ENCODE data around the gene PNPLA4.

PNPLA4 gene

DNA sequence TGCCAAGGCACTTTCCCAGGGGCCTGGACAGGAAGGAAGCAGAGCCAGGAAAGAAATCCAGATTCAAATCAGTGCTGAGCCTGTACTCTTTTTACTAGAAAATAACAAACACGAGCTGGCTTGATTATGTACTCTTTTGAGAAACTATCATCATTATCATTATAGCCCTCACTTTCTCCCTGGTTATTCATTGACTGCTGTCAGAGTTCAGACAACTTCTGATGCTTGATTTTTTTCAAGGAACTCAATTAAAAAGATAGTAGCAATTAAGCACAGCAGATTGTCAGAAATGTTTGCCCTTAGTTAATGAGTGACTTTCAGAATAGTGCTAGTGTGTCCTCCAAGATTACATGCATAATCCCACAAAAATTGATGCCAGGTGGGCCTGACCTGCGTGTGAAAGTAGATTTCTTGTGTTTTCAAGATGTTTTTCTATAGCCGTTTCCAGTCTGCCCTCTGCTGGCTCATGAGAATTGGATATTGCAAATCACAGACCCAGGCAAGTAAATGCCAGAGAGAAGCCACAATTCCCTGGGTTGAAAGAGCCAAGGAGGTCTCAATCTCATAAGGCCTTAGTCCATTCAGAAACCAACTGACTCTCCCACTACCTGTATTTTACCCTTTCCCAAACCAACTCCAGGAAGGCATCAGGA, 14.3 kb upstream of the PNPLA4 start:
- no peak overlapping the region for H3K4me3 ChIP-seq (ENCODE audit: extremely low read depth, insufficient read depth, low read length, poor library complexity, severe bottlenecking)
- no peaks in the 10 kb centered on the region for H3K36me3 ChIP-seq (ENCODE audit: control insufficient read depth, insufficient read depth, low read length)
- no CpG with 5 or more reads among the region's 3 CpGs for WGBS, 2 experiments (ENCODE audit: insufficient coverage in 2 of 2)
- no peaks in the 10 kb centered on the region for H3K9me3 ChIP-seq (ENCODE audit: control insufficient read depth, low read length)
- H3K27ac ChIP-seq (ENCODE audit: low read depth, low read length, severe bottlenecking) = no peak overlapping the region
- no peaks in the 10 kb centered on the region for H3K4me1 ChIP-seq (ENCODE audit: control insufficient read depth, insufficient read depth, low read length, poor library complexity, severe bottlenecking)

DNA sequence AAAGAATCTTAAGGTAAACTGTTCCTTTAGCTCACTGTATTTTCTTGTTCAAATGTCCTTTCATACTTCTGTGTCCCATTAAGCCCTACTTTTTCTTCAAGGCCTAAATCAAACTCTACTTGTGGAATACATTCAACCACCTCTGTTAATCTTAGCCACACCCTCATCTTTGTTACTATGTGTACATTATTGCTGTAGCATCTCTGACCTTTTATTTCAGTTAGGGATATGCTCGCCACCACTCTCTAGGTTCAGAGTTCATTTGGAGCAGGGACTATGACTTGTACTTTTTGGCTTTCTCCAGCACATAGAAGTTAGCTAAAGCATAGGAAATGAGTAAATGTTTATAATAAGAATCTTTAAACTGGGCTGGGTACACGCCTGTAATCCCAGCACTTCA, 6.8 kb upstream of the PNPLA4 start:
- Histone ChIP-seq H3K27ac (ENCODE audit: low read depth, low read length, severe bottlenecking) (no peak overlapping the region), H3K9me3 (ENCODE audit: control insufficient read depth, low read length) (no peaks in the 10 kb centered on the region), H3K4me1 (ENCODE audit: control insufficient read depth, insufficient read depth, low read length, poor library complexity, severe bottlenecking) (no peaks in the 10 kb centered on the region), H3K4me3 (ENCODE audit: extremely low read depth, insufficient read depth, low read length, poor library complexity, severe bottlenecking) (no peak overlapping the region), H3K36me3 (ENCODE audit: control insufficient read depth, insufficient read depth, low read length) (no peaks in the 10 kb centered on the region)
- no CpG with 5 or more reads among the region's 2 CpGs for WGBS, 2 experiments (ENCODE audit: insufficient coverage in 2 of 2)

DNA sequence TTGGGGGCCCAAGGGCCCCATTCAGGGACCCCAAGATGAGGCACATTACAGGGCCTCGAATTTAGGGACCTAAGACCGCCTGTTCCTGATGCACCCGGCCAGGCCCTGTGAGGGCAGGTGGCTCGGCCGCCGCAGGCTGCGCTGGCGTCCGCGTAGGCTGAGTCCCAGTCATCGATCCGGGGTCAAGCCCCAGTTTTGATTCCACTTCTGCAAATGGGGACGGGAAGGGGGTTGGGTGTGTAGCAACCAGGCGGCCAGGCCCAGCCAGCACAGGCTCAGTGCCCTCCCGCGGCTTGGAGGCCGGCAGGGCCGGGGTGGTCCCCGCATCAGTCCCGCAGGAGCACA, 327 bp downstream of the PNPLA4 start:
- Histone ChIP-seq H3K4me3 (ENCODE audit: extremely low read depth, insufficient read depth, low read length, poor library complexity, severe bottlenecking) (peak overlapping the region; percentile 41), H3K36me3 (ENCODE audit: control insufficient read depth, insufficient read depth, low read length) (peaks cover under 1% of the 10 kb centered on the region), H3K4me1 (ENCODE audit: control insufficient read depth, insufficient read depth, low read length, poor library complexity, severe bottlenecking) (no peaks in the 10 kb centered on the region), H3K27ac (ENCODE audit: low read depth, low read length, severe bottlenecking) (peak overlapping the region; percentile 62), H3K9me3 (ENCODE audit: control insufficient read depth, low read length) (no peaks in the 10 kb centered on the region)
- WGBS, 2 experiments (ENCODE audit: insufficient coverage in 2 of 2) = 0 to 14% methylated on average over 4 to 8 of the region's 20 CpGs

DNA sequence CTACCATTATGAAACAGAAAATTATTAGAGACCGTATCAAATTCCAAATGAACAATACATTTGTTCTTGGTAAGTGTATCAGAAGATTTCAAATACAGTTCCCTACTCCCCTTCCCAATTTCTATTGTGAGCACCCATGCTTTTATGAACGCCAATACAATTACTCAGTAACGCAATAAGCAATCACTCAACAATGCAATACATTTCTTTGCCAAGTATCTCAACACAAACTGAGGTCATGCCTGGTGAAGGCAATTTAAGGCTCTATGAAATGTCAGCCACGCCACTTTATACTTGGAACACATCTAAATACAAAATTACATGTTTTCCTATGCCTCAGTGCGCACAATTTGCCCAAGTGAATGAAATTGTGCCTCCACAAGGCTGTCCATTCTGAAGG, 712 bp downstream of the PNPLA4 start:
- peaks cover 4% of the 10 kb centered on the region for H3K36me3 ChIP-seq (ENCODE audit: control insufficient read depth, insufficient read depth, low read length)
- H3K4me1 ChIP-seq (ENCODE audit: control insufficient read depth, insufficient read depth, low read length, poor library complexity, severe bottlenecking) = no peaks in the 10 kb centered on the region
- no peaks in the 10 kb centered on the region for H3K9me3 ChIP-seq (ENCODE audit: control insufficient read depth, low read length)
- WGBS, 2 experiments (ENCODE audit: insufficient coverage in 2 of 2) = 100% methylated on average over 1 of the region's 5 CpGs; no CpG with 5 or more reads in 1 of the 2 experiments
- H3K4me3 ChIP-seq (ENCODE audit: extremely low read depth, insufficient read depth, low read length, poor library complexity, severe bottlenecking) = peak overlapping the region; percentile 41
- H3K27ac ChIP-seq (ENCODE audit: low read depth, low read length, severe bottlenecking) = no peak overlapping the region

DNA sequence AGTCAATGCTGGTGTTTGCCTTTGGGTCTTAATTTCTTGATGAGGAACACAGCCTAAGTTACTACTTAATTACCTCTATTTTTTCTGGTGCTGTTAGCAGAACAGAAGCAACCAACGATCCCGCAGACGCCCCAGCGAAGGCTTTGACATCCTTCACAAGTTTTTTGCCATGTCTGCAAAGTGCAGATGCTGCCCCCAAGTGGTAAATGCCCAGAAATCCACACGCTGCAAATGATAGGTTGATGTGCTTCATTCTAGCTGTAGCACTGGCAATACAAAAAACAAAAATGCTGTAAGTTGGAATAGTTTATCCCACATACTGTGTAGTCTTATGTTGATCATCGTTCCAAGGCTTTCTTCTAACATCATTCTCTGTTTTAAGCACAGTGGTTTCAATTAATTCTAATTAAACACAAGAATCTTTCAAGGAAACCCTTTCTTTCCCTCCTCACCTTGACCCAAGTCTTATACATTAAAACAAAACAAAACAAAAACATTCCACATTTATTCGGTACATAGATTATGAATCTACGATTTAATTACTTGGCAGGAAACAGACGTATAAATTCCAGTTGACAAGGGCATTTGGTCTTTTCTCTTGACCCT, 1.2 kb downstream of the PNPLA4 start:
- 30 to 32% methylated on average over 2 to 7 of the region's 9 CpGs for WGBS, 2 experiments (ENCODE audit: insufficient coverage in 2 of 2)
- Histone ChIP-seq H3K27ac (ENCODE audit: low read depth, low read length, severe bottlenecking) (no peak overlapping the region), H3K4me1 (ENCODE audit: control insufficient read depth, insufficient read depth, low read length, poor library complexity, severe bottlenecking) (no peaks in the 10 kb centered on the region), H3K4me3 (ENCODE audit: extremely low read depth, insufficient read depth, low read length, poor library complexity, severe bottlenecking) (no peak overlapping the region), H3K36me3 (ENCODE audit: control insufficient read depth, insufficient read depth, low read length) (peaks cover 4% of the 10 kb centered on the region), H3K9me3 (ENCODE audit: control insufficient read depth, low read length) (no peaks in the 10 kb centered on the region)

DNA sequence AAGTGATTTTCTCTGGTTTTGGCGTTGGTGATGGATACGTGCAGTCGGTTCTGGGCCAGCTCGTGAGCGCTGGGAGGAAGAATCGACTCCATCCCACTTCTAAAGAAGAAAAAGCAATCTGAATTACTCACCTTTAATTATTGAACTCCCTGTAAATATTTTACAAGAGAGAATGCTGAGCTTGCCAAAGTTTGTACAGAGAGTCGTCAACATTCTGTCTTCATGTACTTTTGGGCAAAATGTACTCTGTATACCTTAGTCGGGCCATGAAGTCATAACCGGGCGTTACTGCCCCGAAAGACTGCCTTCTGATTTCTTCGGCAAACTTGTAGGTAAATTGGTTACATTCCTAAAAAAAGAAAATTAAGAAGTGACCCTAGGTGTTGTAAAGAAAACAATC, 5.5 kb downstream of the PNPLA4 start:
- Histone ChIP-seq H3K27ac (ENCODE audit: low read depth, low read length, severe bottlenecking) (no peak overlapping the region), H3K4me3 (ENCODE audit: extremely low read depth, insufficient read depth, low read length, poor library complexity, severe bottlenecking) (no peak overlapping the region), H3K36me3 (ENCODE audit: control insufficient read depth, insufficient read depth, low read length) (peaks cover 4% of the 10 kb centered on the region), H3K9me3 (ENCODE audit: control insufficient read depth, low read length) (no peaks in the 10 kb centered on the region), H3K4me1 (ENCODE audit: control insufficient read depth, insufficient read depth, low read length, poor library complexity, severe bottlenecking) (no peaks in the 10 kb centered on the region)
- WGBS, 2 experiments (ENCODE audit: insufficient coverage in 2 of 2) = 89 to 93% methylated on average over 2 of the region's 12 CpGs

DNA sequence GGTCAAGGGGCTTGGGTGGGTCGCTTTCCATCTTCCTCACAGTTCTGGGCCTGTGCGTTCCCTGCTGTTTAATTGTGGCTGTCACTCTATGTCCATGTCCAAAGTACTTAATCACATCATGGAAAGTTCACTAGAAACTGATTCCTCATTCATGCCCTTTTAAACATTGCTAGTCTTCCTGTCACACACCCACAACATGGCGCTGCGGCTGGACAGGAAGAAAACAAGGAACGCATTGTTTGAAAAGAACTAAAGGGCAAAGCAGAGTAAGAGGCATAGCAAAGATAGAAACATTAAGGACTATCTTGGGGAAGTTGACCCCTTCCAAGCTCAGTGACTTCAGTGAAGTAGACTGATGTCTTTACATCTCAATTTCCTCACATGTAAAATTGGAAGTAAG, 18.4 kb downstream of the PNPLA4 start:
- WGBS, 2 experiments (ENCODE audit: insufficient coverage in 2 of 2) = 80% methylated on average over 1 of the region's 5 CpGs; no CpG with 5 or more reads in 1 of the 2 experiments

DNA sequence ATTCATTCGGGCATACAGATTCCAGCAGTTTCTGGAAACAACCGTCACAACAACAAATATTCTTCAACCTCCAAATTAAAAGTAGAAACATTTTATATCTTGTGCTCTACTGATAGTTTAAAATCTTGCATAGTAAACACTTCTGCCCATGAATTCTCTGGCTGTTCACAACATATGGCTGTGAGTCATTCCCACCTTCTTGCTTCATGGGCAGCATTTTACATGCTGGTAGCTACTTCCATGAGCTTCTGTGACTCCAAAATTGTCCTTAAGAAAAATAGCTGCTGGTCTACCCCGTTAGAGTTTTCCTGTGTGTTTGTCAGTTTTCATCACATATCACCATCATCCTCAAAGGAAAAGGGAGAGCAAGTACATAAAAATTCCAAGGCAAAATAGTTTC, 22.7 kb downstream of the PNPLA4 start:
- Histone ChIP-seq H3K9me3 (ENCODE audit: control insufficient read depth, low read length) (no peaks in the 10 kb centered on the region), H3K4me3 (ENCODE audit: extremely low read depth, insufficient read depth, low read length, poor library complexity, severe bottlenecking) (no peak overlapping the region), H3K27ac (ENCODE audit: low read depth, low read length, severe bottlenecking) (no peak overlapping the region), H3K4me1 (ENCODE audit: control insufficient read depth, insufficient read depth, low read length, poor library complexity, severe bottlenecking) (no peaks in the 10 kb centered on the region), H3K36me3 (ENCODE audit: control insufficient read depth, insufficient read depth, low read length) (no peaks in the 10 kb centered on the region)
- WGBS, 2 experiments (ENCODE audit: insufficient coverage in 2 of 2) = no CpG with 5 or more reads among the region's 3 CpGs

More for the DNA sequence above, 18.4 kb downstream of the PNPLA4 start:
- Histone ChIP-seq H3K4me1 (ENCODE audit: control insufficient read depth, insufficient read depth, low read length, poor library complexity, severe bottlenecking) (no peaks in the 10 kb centered on the region), H3K36me3 (ENCODE audit: control insufficient read depth, insufficient read depth, low read length) (no peaks in the 10 kb centered on the region), H3K9me3 (ENCODE audit: control insufficient read depth, low read length) (no peaks in the 10 kb centered on the region), H3K27ac (ENCODE audit: low read depth, low read length, severe bottlenecking) (no peak overlapping the region), H3K4me3 (ENCODE audit: extremely low read depth, insufficient read depth, low read length, poor library complexity, severe bottlenecking) (no peak overlapping the region)

DNA sequence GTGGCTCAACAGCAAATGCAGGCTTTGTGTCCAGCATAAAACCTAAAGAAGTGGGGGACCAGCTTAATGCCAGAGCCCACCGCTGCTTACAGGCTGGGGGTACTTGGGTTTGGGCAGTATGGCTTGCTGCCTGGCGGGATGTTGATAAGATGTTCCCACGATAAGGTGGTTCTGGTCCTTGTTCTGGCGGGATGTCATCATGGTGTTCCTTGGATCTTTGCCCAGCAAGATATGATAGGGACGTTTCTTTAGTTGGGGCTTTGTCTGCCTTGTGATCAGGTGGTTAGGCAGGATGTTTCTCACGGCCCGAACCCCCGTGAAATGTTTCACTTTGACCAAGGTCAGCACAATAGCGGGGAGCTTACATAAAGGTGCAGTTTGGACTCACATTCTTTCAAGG, 35.3 kb downstream of the PNPLA4 start:
- Histone ChIP-seq H3K27ac (ENCODE audit: low read depth, low read length, severe bottlenecking) (no peak overlapping the region), H3K4me1 (ENCODE audit: control insufficient read depth, insufficient read depth, low read length, poor library complexity, severe bottlenecking) (no peaks in the 10 kb centered on the region), H3K4me3 (ENCODE audit: extremely low read depth, insufficient read depth, low read length, poor library complexity, severe bottlenecking) (no peak overlapping the region), H3K9me3 (ENCODE audit: control insufficient read depth, low read length) (no peaks in the 10 kb centered on the region), H3K36me3 (ENCODE audit: control insufficient read depth, insufficient read depth, low read length) (no peaks in the 10 kb centered on the region)
- WGBS, 2 experiments (ENCODE audit: insufficient coverage in 2 of 2) = 92 to 100% methylated on average over 2 to 5 of the region's 9 CpGs

DNA sequence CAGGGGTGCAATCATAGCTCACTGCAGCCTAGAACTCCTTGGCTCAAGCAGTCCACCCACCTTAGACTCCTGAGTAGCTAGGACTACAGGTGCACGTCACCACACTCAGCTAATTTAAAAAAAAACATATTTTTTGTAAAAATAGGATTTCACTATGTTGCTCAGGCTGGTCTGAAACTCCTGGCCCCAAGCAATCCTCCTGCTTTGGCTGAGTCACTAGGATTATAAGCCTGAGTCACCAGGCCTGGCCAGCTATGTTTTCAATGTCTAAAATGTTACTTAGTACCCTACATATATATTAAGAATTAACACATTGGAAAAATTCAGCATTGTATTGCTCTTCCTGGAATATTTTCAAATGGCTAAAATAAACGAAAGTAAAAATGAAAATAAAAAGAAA, 37.5 kb downstream of the PNPLA4 start:
- Histone ChIP-seq H3K36me3 (ENCODE audit: control insufficient read depth, insufficient read depth, low read length) (no peaks in the 10 kb centered on the region), H3K9me3 (ENCODE audit: control insufficient read depth, low read length) (no peaks in the 10 kb centered on the region), H3K4me1 (ENCODE audit: control insufficient read depth, insufficient read depth, low read length, poor library complexity, severe bottlenecking) (no peaks in the 10 kb centered on the region), H3K27ac (ENCODE audit: low read depth, low read length, severe bottlenecking) (no peak overlapping the region), H3K4me3 (ENCODE audit: extremely low read depth, insufficient read depth, low read length, poor library complexity, severe bottlenecking) (no peak overlapping the region)
- WGBS, 2 experiments (ENCODE audit: insufficient coverage in 2 of 2) = no CpG with 5 or more reads among the region's 2 CpGs

DNA sequence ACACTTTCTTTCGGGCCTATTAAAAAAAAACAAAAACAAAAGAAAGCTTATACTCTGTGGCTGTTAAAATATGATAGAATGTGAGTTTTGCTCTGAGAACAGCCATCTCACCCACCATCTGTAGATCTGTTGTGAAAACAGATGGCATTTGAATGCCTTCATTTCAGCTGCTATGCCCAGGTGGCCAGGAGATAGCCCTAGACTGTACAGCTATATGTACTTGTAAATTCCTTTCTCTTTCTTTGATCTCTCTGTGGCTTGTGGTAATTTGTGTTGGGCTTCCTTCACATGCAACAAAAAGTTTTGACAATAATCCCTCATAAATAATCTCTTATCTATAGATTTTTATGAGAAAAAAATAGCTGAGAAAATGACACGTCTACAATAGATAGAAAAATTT, 38.1 kb downstream of the PNPLA4 start:
- no peak overlapping the region for H3K4me3 ChIP-seq (ENCODE audit: extremely low read depth, insufficient read depth, low read length, poor library complexity, severe bottlenecking)
- no peaks in the 10 kb centered on the region for H3K9me3 ChIP-seq (ENCODE audit: control insufficient read depth, low read length)
- no CpG with 5 or more reads among the region's 2 CpGs for WGBS, 2 experiments (ENCODE audit: insufficient coverage in 2 of 2)
- H3K27ac ChIP-seq (ENCODE audit: low read depth, low read length, severe bottlenecking) = no peak overlapping the region
- H3K36me3 ChIP-seq (ENCODE audit: control insufficient read depth, insufficient read depth, low read length) = no peaks in the 10 kb centered on the region
- no peaks in the 10 kb centered on the region for H3K4me1 ChIP-seq (ENCODE audit: control insufficient read depth, insufficient read depth, low read length, poor library complexity, severe bottlenecking)

All from mesodermal cell (in vitro differentiated cells).